ENCODE measurements around the gene ROR2. TPM values are rescaled to one million over a fixed set of nuclear protein-coding genes. Genes with fewer than 3 reads are reported as not detected.

Gene ROR2
- total and polyA plus RNA-seq, 10 donors = 0.65 to 15.6 (median 6.0) TPM

GRCh38 chr9:91787931-91788330 is 162.1 kb downstream of the ROR2 start:
- no peak for DNase-seq
- Histone ChIP-seq H3K9me3 (peaks cover 0 to 10% (median 0%) of the 10 kb centered on the region in 8 donors), H3K4me3 (no peak overlapping the region), H3K27me3 (replicated peaks in 1 of 7) (peaks cover 0 to 10% (median 0%) of the 10 kb centered on the region in 7 donors), H3K4me1 (no peaks in the 10 kb centered on the region), H3K36me3 (no peaks in the 10 kb centered on the region), H3K27ac (no peak overlapping the region)
- TF ChIP-seq POLR2A (IDR thresholded peaks at IDR 0.05) (no peak), POLR2AphosphoS5 (IDR thresholded peaks at IDR 0.05) (no peak), CTCF (IDR thresholded peaks at IDR 0.05 in 8 of 11, conservative IDR thresholded peaks at IDR 0.05 in 3 of 11) (no peak)
- intact Hi-C loops (cut with DNase I; ENCODE audit: low total_unique reads) = no loop called here

GRCh38 chr9:91786132-91786896 is 163.7 kb downstream of the ROR2 start:
- no peak overlapping the region for H3K4me3 ChIP-seq
- intact Hi-C loops (cut with DNase I; ENCODE audit: low total_unique reads) = no loop called here
- peaks cover 0 to 10% (median 0%) of the 10 kb centered on the region in 7 donors for H3K27me3 ChIP-seq (replicated peaks in 1 of 7)
- no peaks in the 10 kb centered on the region for H3K4me1 ChIP-seq
- no peaks in the 10 kb centered on the region for H3K36me3 ChIP-seq
- peaks cover 0 to 10% (median 0%) of the 10 kb centered on the region in 8 donors for H3K9me3 ChIP-seq
- no peak for DNase-seq
- 83 to 93% (median 84%) methylated on average over 6 of the region's 6 CpGs for WGBS, 5 donors
- no peak overlapping the region for H3K27ac ChIP-seq
- TF ChIP-seq CTCF (IDR thresholded peaks at IDR 0.05 in 8 of 11, conservative IDR thresholded peaks at IDR 0.05 in 3 of 11) (no peak), POLR2AphosphoS5 (IDR thresholded peaks at IDR 0.05) (no peak)

- DNase-seq = no peak
Observed at GRCh38 chr9:91785447-91785842, 164.6 kb downstream of the ROR2 start.

More at GRCh38 chr9:91785447-91785842, 164.6 kb downstream of the ROR2 start:
- intact Hi-C loops (cut with DNase I; ENCODE audit: low total_unique reads) = no loop called here
- Histone ChIP-seq H3K27ac (no peak overlapping the region), H3K4me3 (no peak overlapping the region), H3K9me3 (peaks cover 0 to 10% (median 0%) of the 10 kb centered on the region in 8 donors), H3K4me1 (no peaks in the 10 kb centered on the region), H3K27me3 (replicated peaks in 1 of 7) (peaks cover 0 to 10% (median 0%) of the 10 kb centered on the region in 7 donors), H3K36me3 (no peaks in the 10 kb centered on the region)
- TF ChIP-seq POLR2A (IDR thresholded peaks at IDR 0.05) (no peak), CTCF (IDR thresholded peaks at IDR 0.05 in 8 of 11, conservative IDR thresholded peaks at IDR 0.05 in 3 of 11) (no peak), POLR2AphosphoS5 (IDR thresholded peaks at IDR 0.05) (no peak)
- 62 to 88% (median 73%) methylated on average over 4 to 5 of the region's 5 CpGs for WGBS, 5 donors
